Measurements from ENCODE around the gene WDFY3.

WDFY3 gene

DNA sequence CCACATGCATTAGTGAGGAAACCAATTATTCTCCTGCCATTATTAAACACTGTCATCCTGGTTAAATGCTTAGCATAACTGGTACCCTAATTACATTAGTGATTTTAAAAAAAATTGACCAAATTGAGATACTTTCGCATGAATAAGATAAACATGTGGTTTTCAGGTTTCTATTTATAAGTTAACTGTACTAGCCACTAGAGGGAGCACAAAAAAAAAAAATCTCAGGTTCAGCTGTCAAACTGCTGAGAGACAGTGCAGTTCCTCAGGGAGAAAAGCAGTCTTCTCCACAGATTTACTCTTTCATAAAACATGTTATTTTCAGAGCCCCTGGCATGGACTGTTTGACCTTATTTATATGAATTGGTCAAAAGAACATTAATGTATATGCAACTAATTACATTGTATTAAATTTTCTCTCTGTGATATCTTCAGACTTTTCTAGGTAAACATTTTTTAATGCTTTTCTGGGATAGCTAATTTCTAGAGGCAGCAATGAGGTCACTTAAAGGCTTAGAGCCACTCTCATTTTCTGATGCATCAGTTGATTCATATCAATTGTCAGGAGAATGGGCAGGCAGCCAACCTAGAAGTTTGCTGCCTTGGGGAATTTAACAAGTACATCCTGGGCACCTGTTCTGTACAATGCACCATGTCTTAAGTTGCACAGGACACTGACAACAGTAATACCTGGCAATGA lies 216.1 kb downstream of the WDFY3 start:
- TF ChIP-seq, protein P1, sequence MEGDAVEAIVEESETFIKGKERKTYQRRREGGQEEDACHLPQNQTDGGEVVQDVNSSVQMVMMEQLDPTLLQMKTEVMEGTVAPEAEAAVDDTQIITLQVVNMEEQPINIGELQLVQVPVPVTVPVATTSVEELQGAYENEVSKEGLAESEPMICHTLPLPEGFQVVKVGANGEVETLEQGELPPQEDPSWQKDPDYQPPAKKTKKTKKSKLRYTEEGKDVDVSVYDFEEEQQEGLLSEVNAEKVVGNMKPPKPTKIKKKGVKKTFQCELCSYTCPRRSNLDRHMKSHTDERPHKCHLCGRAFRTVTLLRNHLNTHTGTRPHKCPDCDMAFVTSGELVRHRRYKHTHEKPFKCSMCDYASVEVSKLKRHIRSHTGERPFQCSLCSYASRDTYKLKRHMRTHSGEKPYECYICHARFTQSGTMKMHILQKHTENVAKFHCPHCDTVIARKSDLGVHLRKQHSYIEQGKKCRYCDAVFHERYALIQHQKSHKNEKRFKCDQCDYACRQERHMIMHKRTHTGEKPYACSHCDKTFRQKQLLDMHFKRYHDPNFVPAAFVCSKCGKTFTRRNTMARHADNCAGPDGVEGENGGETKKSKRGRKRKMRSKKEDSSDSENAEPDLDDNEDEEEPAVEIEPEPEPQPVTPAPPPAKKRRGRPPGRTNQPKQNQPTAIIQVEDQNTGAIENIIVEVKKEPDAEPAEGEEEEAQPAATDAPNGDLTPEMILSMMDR (IDR thresholded peaks at IDR 0.05; ENCODE audit: low read depth, low read length) = peak; percentile 42
- H3K4me3 ChIP-seq (replicated peaks in 1 of 2; ENCODE audit: low read depth in 2 of 2, low read length in 2 of 2) = no peak overlapping the region
- peak; percentile 73 to 74 for DNase-seq (ENCODE audit: low read depth in 2 of 2)

- H3K4me3 ChIP-seq (replicated peaks in 1 of 2; ENCODE audit: low read depth in 2 of 2, low read length in 2 of 2) = no peak overlapping the region
- TF ChIP-seq, protein P1 (IDR thresholded peaks at IDR 0.05; ENCODE audit: low read depth, low read length) = no peak
These were observed 226.4 kb downstream of the WDFY3 start for GRCh38 chr4:84740057-84740456.

DNA sequence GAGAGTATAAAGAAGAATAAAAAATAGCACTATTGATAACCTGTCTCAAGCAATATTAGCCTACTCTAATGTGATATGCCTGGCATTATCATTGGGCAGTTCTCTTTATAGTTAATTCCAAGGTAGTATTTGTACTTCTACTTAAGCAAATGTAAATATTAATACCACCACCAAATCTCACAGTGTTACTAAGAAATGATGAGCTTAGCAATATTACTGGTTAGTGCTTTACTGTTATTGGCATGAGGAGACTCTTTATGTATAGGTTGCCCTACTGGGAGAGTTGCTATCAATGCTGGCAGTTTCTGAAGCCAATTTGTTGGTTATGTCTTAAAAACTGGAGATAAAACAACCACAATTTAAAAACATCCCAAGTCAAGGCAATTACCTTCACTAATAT lies 227.9 kb downstream of the WDFY3 start:
- no peak overlapping the region for H3K4me3 ChIP-seq (replicated peaks in 1 of 2; ENCODE audit: low read depth in 2 of 2, low read length in 2 of 2)
- TF ChIP-seq, protein P1 (IDR thresholded peaks at IDR 0.05; ENCODE audit: low read depth, low read length) = no peak
- no peak for DNase-seq (ENCODE audit: low read depth in 2 of 2)

More at GRCh38 chr4:84740057-84740456, 226.4 kb downstream of the WDFY3 start:
- no peak for DNase-seq (ENCODE audit: low read depth in 2 of 2)

DNA sequence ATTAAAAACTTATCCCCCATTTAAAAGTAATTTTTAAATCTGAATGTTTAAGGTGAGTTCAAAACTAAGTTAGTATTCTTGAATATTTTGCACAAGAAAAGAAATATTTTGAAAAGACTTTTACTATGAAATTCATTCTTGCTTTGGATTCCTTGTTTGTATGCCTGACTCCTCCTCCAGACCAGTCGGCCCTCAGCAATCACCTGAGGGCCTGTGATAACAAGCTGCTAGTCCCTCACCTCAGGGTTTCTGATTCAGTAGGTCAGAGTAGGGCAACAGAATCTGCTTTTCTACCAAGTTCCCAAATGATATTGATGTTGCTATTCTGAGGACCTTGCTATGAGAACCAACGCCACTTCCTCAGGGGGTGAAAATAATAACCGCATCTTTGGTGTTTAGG lies 228.8 kb downstream of the WDFY3 start:
- DNase-seq (ENCODE audit: low read depth in 2 of 2) = no peak
- H3K4me3 ChIP-seq (replicated peaks in 1 of 2; ENCODE audit: low read depth in 2 of 2, low read length in 2 of 2) = no peak overlapping the region
- TF ChIP-seq, protein P1 (IDR thresholded peaks at IDR 0.05; ENCODE audit: low read depth, low read length) = no peak

DNA sequence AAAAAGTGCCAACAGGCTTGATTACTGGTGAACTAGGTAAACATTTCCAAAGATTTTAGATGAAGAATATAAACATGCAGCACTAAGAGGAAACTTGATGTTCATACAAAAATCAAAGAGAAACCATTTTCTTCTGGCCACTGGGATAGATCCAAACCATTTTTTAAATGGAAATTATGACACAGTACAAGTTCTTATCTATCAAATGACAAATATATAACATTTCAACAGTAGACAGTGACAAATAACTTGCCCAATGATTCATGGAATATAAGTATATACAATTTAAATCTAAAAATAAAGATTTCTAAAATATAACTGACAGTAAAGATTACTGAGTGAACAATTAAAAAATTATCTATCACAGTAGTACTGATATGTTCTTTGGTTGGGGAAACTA lies 232.5 kb downstream of the WDFY3 start:
- no peak overlapping the region for H3K4me3 ChIP-seq (replicated peaks in 1 of 2; ENCODE audit: low read depth in 2 of 2, low read length in 2 of 2)
- DNase-seq (ENCODE audit: low read depth in 2 of 2) = no peak
- TF ChIP-seq, protein P1 (IDR thresholded peaks at IDR 0.05; ENCODE audit: low read depth, low read length) = no peak

- H3K4me3 ChIP-seq (replicated peaks in 1 of 2; ENCODE audit: low read depth in 2 of 2, low read length in 2 of 2) = no peak overlapping the region
- no peak for DNase-seq (ENCODE audit: low read depth in 2 of 2)
- TF ChIP-seq, protein P1 (IDR thresholded peaks at IDR 0.05; ENCODE audit: low read depth, low read length) = no peak
These were observed 233.0 kb downstream of the WDFY3 start for GRCh38 chr4:84733343-84734033.

Measured in cardiac fibroblast (primary cell).